Stimulated activated CD8-positive, alpha-beta memory T cell treated with anti-CD3 and anti-CD28 coated beads, Interleukin-15, amount 100 ng/mL, for 4 hours (primary cell): ENCODE data around the gene EFNA5.

Source experiments
- DNase-seq, 2 donors: peaks; one replicate each; pipeline ENCODE4 v3.0.0-alpha.2; 2020; ENCODE audit warnings: low read depth in 2 of 2

EFNA5 gene

GRCh38 chr5:107670932-107671741, at the start of gene EFNA5:
TSS of gene EFNA5 (minus strand) at chr5:107670937.
- no peak for DNase-seq

DNA sequence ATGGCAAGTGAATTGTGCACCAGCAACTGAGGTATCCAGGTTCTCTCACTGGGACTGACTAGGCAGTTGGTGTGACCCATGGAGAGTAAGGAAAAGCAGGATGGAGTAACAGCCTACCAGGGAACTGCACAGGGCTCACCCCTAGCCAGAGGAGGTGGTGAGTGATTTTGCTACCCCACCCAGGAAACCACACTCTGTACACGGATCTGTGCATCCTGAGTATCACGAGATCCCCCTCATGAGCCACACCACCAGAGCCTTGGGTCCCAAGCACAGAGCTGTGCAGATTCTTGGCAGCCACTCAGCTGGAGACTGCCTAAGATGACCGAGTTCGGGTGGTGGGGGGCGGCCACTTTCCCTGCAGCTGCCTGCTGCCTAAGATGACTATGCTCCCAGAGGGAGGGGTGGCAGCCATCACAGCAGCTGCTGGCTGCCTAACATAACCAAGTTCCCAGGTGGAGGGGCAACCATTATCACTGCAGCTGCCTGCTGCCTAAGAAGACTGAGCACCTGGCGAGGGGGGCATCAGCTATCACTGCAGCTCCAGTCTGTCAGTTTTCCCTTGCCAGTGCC, 48.4 kb upstream of the EFNA5 start:
- DNase-seq = no peak

DNA sequence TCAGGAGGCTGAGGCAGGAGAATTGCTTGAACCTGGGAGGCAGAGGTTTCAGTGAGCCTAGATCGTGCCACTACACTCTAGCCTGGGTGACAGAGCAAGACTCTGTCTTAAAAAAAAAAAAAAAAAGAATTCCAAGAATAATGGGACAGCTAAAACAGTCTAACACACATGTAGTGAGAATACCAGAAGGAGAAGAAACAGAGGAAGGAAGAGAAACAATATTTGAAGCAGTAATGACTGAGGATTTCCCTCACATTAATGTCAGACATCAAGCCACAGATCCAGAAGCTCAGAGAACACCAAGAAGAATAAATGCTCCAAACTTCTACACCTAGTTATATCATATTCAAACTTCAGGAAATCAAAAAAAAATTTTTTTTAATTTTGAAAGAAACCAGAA, 47.1 kb upstream of the EFNA5 start:
- no peak for DNase-seq

DNA sequence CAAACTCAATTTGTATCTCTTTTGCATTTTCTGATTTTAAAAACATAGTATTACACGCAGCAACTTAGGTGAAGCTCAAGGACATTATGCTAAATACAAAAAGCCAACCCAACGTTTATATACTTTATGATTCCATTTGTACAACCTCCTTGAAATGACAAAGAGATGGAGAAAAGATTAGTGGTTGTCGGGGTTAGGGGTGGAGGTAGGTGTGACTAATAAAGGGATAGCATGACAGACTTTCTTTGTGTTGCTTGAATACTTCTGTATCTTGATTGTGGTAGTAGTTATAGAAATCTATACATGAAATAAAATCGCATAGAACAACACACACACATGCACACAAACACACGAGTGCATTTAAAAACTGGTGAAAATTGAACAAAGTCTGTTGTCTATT, 42.5 kb upstream of the EFNA5 start:
- no peak for DNase-seq

DNA sequence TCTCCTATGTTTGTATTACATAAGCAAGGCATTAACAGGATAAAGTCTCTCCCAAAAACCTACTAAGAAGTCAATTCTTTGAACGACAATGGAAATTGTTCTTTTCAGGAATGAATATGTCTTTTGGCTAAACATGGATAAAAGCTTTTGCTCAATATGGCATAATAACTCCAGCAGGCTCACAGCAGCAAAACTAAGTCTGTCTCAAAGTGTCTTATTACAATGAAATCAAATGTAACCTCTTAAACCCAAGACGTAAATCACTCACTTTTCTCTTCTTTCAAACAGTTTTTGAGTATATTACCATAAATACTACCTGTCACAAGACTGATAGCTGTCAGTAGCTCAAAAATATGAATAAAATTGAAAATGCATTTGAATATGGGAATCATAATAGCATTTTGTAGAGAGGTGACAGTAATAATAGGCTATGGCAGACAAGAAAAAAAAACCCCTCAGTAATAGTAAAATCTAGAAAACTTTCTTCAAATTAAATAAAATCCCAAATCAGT, 41.7 kb upstream of the EFNA5 start:
- no peak for DNase-seq

DNA sequence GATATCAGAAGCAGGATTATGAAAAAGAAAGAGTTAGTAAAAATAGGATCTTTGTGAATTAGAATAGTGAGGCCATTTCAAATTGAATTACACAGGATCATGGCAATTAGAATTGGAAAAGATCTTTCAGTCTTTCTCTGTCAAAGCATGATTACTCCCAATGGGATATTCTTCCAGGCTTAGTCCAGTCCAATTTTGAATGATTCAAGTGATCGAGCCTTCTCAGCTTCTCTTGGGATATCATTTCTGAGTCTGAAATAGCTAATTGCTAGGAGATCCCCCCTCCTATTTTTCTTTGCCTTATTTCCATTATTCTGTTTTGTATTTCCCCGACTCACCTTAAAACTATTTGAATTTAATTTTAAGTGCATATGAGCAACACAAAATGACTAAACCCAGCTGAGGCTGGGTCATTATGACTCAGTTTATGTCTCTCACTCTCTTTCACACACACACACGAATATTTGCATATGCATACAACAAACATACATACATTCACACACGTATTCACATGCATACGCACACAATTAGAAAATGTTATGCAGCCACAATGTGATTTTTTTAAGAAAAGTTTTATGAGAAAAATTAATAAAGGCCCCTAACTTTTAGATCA, 34.8 kb upstream of the EFNA5 start:
- DNase-seq = no peak

GRCh38 chr5:107704681-107705401, 34.1 kb upstream of the EFNA5 start:
- DNase-seq = no peak

- no peak for DNase-seq
Observed at GRCh38 chr5:107700481-107700880, 29.7 kb upstream of the EFNA5 start.

GRCh38 chr5:107699425-107699824, 28.7 kb upstream of the EFNA5 start:
- DNase-seq = no peak

- DNase-seq = no peak
Observed at GRCh38 chr5:107698286-107698685, 27.5 kb upstream of the EFNA5 start.

DNA sequence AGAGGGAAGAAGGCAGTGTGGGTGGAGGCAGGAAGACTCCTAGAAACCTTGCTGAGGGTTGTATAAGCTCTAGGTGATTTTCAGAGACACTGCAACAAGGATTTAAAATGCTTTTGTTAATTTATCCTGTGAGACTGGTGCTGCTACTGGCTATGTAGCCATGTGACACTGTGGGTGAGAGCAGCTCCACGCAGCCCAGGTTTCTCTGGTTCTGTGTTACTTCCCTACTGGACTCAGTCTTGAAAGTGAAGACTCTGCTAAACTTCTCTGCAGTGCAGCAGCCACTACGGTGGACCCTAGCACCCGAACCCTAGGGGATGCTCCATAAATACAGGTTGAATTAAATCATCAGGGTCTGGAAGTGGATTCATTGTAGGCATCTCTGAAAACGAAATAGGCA, 25.8 kb upstream of the EFNA5 start:
- no peak for DNase-seq

- no peak for DNase-seq
Observed at GRCh38 chr5:107696080-107696479, 25.3 kb upstream of the EFNA5 start.

GRCh38 chr5:107687937-107688336, 17.2 kb upstream of the EFNA5 start:
- DNase-seq = no peak

GRCh38 chr5:107687404-107687803, 16.7 kb upstream of the EFNA5 start:
- DNase-seq = no peak

- DNase-seq = no peak
Observed at GRCh38 chr5:107682533-107682932, 11.8 kb upstream of the EFNA5 start.

- DNase-seq = no peak
Observed at GRCh38 chr5:107680799-107681198, 10.1 kb upstream of the EFNA5 start.

- DNase-seq = no peak
Observed at GRCh38 chr5:107680099-107680498, 9.4 kb upstream of the EFNA5 start.

- DNase-seq = no peak
Observed at GRCh38 chr5:107676702-107677101, 6.0 kb upstream of the EFNA5 start.

DNA sequence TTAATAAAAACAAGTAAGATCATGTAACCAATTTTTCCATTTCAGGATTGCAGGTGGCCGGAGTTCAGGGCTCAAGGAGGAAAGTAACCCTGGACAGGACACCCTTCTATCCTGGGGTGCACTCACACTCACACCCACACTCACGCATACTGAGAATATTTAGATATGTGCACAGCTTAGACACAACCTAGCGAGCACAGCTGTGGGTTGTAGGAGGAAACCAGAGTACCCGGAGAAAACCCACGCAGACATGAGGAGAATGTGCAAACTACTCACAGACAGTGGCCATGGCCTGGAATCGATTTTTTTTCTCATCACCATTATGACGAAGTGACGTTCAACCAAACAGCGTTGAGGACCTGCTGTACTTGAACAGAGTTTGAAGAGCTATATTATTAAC, 4.5 kb upstream of the EFNA5 start:
- no peak for DNase-seq

GRCh38 chr5:107674655-107675054, 3.9 kb upstream of the EFNA5 start:
- no peak for DNase-seq

DNA sequence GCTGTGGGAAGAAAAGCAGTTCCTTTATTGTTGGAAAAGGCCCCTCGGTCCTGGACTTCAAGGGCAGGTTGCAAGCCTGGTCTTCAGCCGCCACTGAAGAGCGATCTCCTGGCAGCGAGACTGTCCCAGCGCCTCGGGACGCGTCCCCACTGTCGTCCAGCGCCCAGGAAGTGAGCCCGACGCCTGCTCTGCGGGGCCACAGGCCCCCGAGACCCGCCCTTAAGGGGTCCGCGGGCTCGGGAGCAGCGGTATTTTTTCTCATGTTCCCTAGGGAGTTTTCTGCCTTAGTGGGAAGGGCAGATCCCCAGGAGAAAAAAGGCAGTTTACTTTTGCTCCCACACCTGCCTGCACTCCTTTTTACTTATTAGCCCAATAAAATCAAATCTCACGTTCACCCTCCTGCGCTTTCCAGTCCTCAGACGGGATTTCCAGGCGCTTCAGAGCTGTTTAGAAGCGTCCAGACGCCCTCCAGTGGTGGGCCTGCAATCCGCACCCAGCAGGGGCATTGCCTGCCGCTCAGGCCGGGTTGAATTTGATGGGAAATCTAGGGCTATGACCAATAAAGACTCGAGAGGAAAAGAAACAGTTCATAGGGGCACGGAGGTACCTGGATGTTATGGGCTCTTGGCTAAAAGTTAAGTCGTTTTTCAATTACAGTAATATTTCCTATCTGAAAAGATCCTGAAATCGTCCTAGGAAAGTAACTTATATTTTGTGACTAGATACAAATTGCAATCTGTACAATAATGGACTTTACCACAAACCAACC, 2.8 kb upstream of the EFNA5 start:
- DNase-seq = peak; percentile 36 to 47

- DNase-seq = no peak
Observed at GRCh38 chr5:107673039-107673367, 2.3 kb upstream of the EFNA5 start.
